SJSA1 (cell line): ENCODE results near the gene CD7. TPM values are rescaled to one million over a fixed set of nuclear protein-coding genes. Genes with fewer than 3 reads are reported as not detected.

Source experiments
- DNase-seq, 2 experiments: peaks; one replicate each; pipeline ENCODE4 v3.0.0-alpha.2; 2015 to 2020; ENCODE audit warnings: low spot score in 2 of 2, low read depth in 1 of 2
- H3K27ac ChIP-seq: fragments of 250-450 bp; sonication (Bioruptor Pico); 2 replicates; pipeline ENCODE4 v1.5.1; 2020; ENCODE audit warnings: mild to moderate bottlenecking, moderate library complexity
- H3K27me3 ChIP-seq: fragments of 250-450 bp; sonication (Bioruptor Pico); replicated peaks from 2 replicates; pipeline ENCODE4 v1.5.1; 2020; ENCODE audit warnings: mild to moderate bottlenecking, moderate library complexity
- H3K36me3 ChIP-seq: fragments of 250-450 bp; sonication (Bioruptor Pico); 2 replicates; pipeline ENCODE4 v1.5.1; 2020; ENCODE audit warnings: mild to moderate bottlenecking
- H3K4me1 ChIP-seq: fragments of 250-450 bp; sonication (Bioruptor Pico); replicated peaks from 2 replicates; pipeline ENCODE4 v1.6.1; 2021; ENCODE audit warnings: mild to moderate bottlenecking
- H3K4me3 ChIP-seq: fragments of 250-450 bp; sonication (Bioruptor Pico); 2 replicates; pipeline ENCODE4 v1.5.1; 2020; ENCODE audit warnings: mild to moderate bottlenecking
- H3K9me3 ChIP-seq: fragments of 250-450 bp; sonication (Bioruptor Pico); replicated peaks from 2 replicates; pipeline ENCODE4 v1.5.1; 2020; ENCODE audit warnings: mild to moderate bottlenecking
- total RNA-seq: library from RNA; depleted of rRNA; stranded (reverse); fragments of >200 nt; shearing (Covaris generic); gene quantifications from 2 replicates; pipeline ENCODE4 v1.2.3, GENCODE V29; 2014

The CD7 gene
- total RNA-seq, 1 experiment from 2014 or later, result not detected

GRCh38 chr17:82320140-82320840 lies 2.9 kb upstream of the CD7 start:
- H3K27me3 ChIP-seq, result peaks cover 24% of the 10 kb centered on the region
- peaks cover 8% of the 10 kb centered on the region for H3K4me1 ChIP-seq
- DNase-seq, result no peak
- peaks cover 10% of the 10 kb centered on the region for H3K9me3 ChIP-seq
- H3K27ac ChIP-seq, result no peak overlapping the region
- no peak overlapping the region for H3K4me3 ChIP-seq
- H3K36me3 ChIP-seq, result 0 out of 2 replicates have a peak, but pooled peaks cover 4% of the 10 kb centered on the region

- H3K4me1 ChIP-seq, result peaks cover 8% of the 10 kb centered on the region
- no peak for DNase-seq
- peaks cover 28% of the 10 kb centered on the region for H3K27me3 ChIP-seq
- H3K4me3 ChIP-seq, result no peak overlapping the region
- peaks cover 10% of the 10 kb centered on the region for H3K9me3 ChIP-seq
- H3K36me3 ChIP-seq, result 0 out of 2 replicates have a peak, but pooled peaks cover 4% of the 10 kb centered on the region
- no peak overlapping the region for H3K27ac ChIP-seq
Measured at GRCh38 chr17:82319619-82320062, 2.2 kb upstream of the CD7 start.

- peaks cover 35% of the 10 kb centered on the region for H3K27me3 ChIP-seq
- DNase-seq, result no peak
- no peak overlapping the region for H3K27ac ChIP-seq
- peaks cover 10% of the 10 kb centered on the region for H3K9me3 ChIP-seq
- no peak overlapping the region for H3K4me3 ChIP-seq
- H3K4me1 ChIP-seq, result peaks cover 8% of the 10 kb centered on the region
- H3K36me3 ChIP-seq, result 0 out of 2 replicates have a peak, but pooled peaks cover 4% of the 10 kb centered on the region
Measured at GRCh38 chr17:82318772-82319606, 1.6 kb upstream of the CD7 start.

GRCh38 chr17:82318169-82318498 lies 726 bp upstream of the CD7 start:
- Histone ChIP-seq H3K4me3 (no peak overlapping the region), H3K9me3 (peaks cover 10% of the 10 kb centered on the region), H3K36me3 (0 out of 2 replicates have a peak, but pooled peaks cover 4% of the 10 kb centered on the region), H3K4me1 (peaks cover 8% of the 10 kb centered on the region), H3K27me3 (peaks cover 43% of the 10 kb centered on the region), H3K27ac (no peak overlapping the region)
- no peak for DNase-seq

GRCh38 chr17:82316651-82317393 lies 586 bp downstream of the CD7 start:
- DNase-seq, result no peak
- H3K36me3 ChIP-seq, result 0 out of 2 replicates have a peak, but pooled peaks cover 4% of the 10 kb centered on the region
- no peak overlapping the region for H3K4me3 ChIP-seq
- peaks cover 10% of the 10 kb centered on the region for H3K9me3 ChIP-seq
- no peak overlapping the region for H3K27ac ChIP-seq
- peaks cover 8% of the 10 kb centered on the region for H3K4me1 ChIP-seq
- peaks cover 54% of the 10 kb centered on the region for H3K27me3 ChIP-seq

- H3K9me3 ChIP-seq, result peaks cover 10% of the 10 kb centered on the region
- no peak overlapping the region for H3K4me3 ChIP-seq
- no peak for DNase-seq
- H3K4me1 ChIP-seq, result no peaks in the 10 kb centered on the region
- no peak overlapping the region for H3K27ac ChIP-seq
- peaks cover 55% of the 10 kb centered on the region for H3K27me3 ChIP-seq
- no peaks in the 10 kb centered on the region for H3K36me3 ChIP-seq
Measured at GRCh38 chr17:82315703-82316358, 1.6 kb downstream of the CD7 start.

GRCh38 chr17:82314727-82315605 lies 2.4 kb downstream of the CD7 start:
- Histone ChIP-seq H3K4me1 (no peaks in the 10 kb centered on the region), H3K27ac (no peak overlapping the region), H3K9me3 (peaks cover 8% of the 10 kb centered on the region), H3K4me3 (no peak overlapping the region), H3K36me3 (no peaks in the 10 kb centered on the region), H3K27me3 (peaks cover 62% of the 10 kb centered on the region)
- DNase-seq, result no peak

GRCh38 chr17:82314012-82314726 lies 3.2 kb downstream of the CD7 start:
- peaks cover 70% of the 10 kb centered on the region for H3K27me3 ChIP-seq
- no peak overlapping the region for H3K27ac ChIP-seq
- no peak for DNase-seq
- no peak overlapping the region for H3K4me3 ChIP-seq
- H3K4me1 ChIP-seq, result peaks cover under 1% of the 10 kb centered on the region; the same call in 1 of the 2 replicates
- no peaks in the 10 kb centered on the region for H3K9me3 ChIP-seq
- H3K36me3 ChIP-seq, result no peaks in the 10 kb centered on the region

GRCh38 chr17:82313195-82314011 lies 4.0 kb downstream of the CD7 start:
- 0 out of 2 replicates have a peak, but pooled peaks cover 5% of the 10 kb centered on the region for H3K9me3 ChIP-seq
- peaks cover 78% of the 10 kb centered on the region for H3K27me3 ChIP-seq
- peaks cover 6% of the 10 kb centered on the region for H3K4me1 ChIP-seq
- no peak for DNase-seq
- no peak overlapping the region for H3K27ac ChIP-seq
- no peaks in the 10 kb centered on the region for H3K36me3 ChIP-seq
- H3K4me3 ChIP-seq, result no peak overlapping the region

GRCh38 chr17:82311971-82312370 lies 5.4 kb downstream of the CD7 start:
- DNase-seq, result no peak
- peaks cover 88% of the 10 kb centered on the region for H3K27me3 ChIP-seq

GRCh38 chr17:82310877-82311276 lies 6.5 kb downstream of the CD7 start:
- DNase-seq, result no peak
- no peaks in the 10 kb centered on the region for H3K36me3 ChIP-seq
- no peak overlapping the region for H3K27ac ChIP-seq
- peaks cover 80% of the 10 kb centered on the region for H3K27me3 ChIP-seq
- 0 out of 2 replicates have a peak, but pooled peaks cover 5% of the 10 kb centered on the region for H3K9me3 ChIP-seq
- peaks cover 6% of the 10 kb centered on the region for H3K4me1 ChIP-seq
- no peak overlapping the region for H3K4me3 ChIP-seq

More at GRCh38 chr17:82311971-82312370, 5.4 kb downstream of the CD7 start:
- Histone ChIP-seq H3K27ac (no peak overlapping the region), H3K36me3 (no peaks in the 10 kb centered on the region), H3K4me3 (no peak overlapping the region), H3K4me1 (peaks cover 6% of the 10 kb centered on the region), H3K9me3 (0 out of 2 replicates have a peak, but pooled peaks cover 5% of the 10 kb centered on the region)
